OCI-LY3 (cell line): ENCODE results near the gene TMEFF2.

Experiments
- CTCF ChIP-seq: fragments of 200-600, 300-600 bp; sonication (generic); IDR thresholded peaks from 2 replicates; pipeline ENCODE4 v1.5.1; 2014; ENCODE audit warnings: antibody characterized with exemption, low read length, low read depth
- EZH2phosphoT487 ChIP-seq: fragments of 200-600 bp; shearing (Covaris generic); IDR thresholded peaks from 2 replicates; pipeline ENCODE4 v1.6.1; 2018; ENCODE audit warnings: antibody characterized with exemption, mixed run types, low read depth

- TF ChIP-seq CTCF, result no peak
- no peak for TF ChIP-seq EZH2phosphoT487
Measured at GRCh38 chr2:191926671-191927070, 268.1 kb downstream of the TMEFF2 start.
